ENCODE data around the gene MON1B. TPM values are rescaled to one million over a fixed set of nuclear protein-coding genes. Genes with fewer than 3 reads are reported as not detected.

The MON1B gene
- total and polyA plus RNA-seq, 9 of the 15 experiments (the other 6 are each of a cell fraction or from before 2014, with no cell fraction given): 5.0 to 66.0 (median 12.6) TPM

- BruUV-seq (replicated peaks): no TSS peak
- no peak overlapping the region for H3K9ac ChIP-seq (ENCODE audit: insufficient read depth in 1 of 2, low read depth in 2 of 2, low read length in 2 of 2)
- H3K27ac ChIP-seq (ENCODE audit: extremely low read depth, low read depth, low read length): no peak overlapping the region
- ChIA-PET CTCF (ENCODE audit: low intra/inter-chr PET ratio) (interaction anchor here (1.9 to 4.2 kb wide), 2 partner anchors 1369 to 1382 kb away, joined by 7 to 23 read pairs; no protein-coding TSS in a partner anchor), POLR2A (interaction anchor here (1.4 kb wide), 1 partner anchor 11 kb away, joined by 3 read pairs; no protein-coding TSS in a partner anchor)
- H3K9me1 ChIP-seq (ENCODE audit: control insufficient read depth, insufficient read depth, low read length): no peaks in the 10 kb centered on the region
- H3K79me2 ChIP-seq (ENCODE audit: control insufficient read depth, insufficient read depth, low read length): no peaks in the 10 kb centered on the region
- TF ChIP-seq KAT8 (IDR thresholded peaks at IDR 0.05; ENCODE audit: low read depth): no peak
- TF ChIP-seq USF2 (CRISPR knock-in tag; IDR thresholded peaks at IDR 0.05): peak; percentile 57
- TF ChIP-seq NR1H2 (CRISPR knock-in tag; IDR thresholded peaks at IDR 0.05): no peak
- TF ChIP-seq TFE3 (CRISPR knock-in tag; IDR thresholded peaks at IDR 0.05): peak; percentile 89
- TF ChIP-seq CGGBP1 (CRISPR knock-in tag; IDR thresholded peaks at IDR 0.05): no peak
- TF ChIP-seq ZEB2 (IDR thresholded peaks at IDR 0.05): no peak
- 0 out of 2 replicates have a peak, but pooled peaks have one; percentile 18 for TF ChIP-seq USF1 (CRISPR knock-in tag; IDR thresholded peaks at IDR 0.05)
- no peak for TF ChIP-seq MCM2 (IDR thresholded peaks at IDR 0.05; ENCODE audit: low read depth)
- TF ChIP-seq E4F1 (CRISPR knock-in tag; IDR thresholded peaks at IDR 0.05; ENCODE audit: borderline replicate concordance): no peak
- TF ChIP-seq DNMT1 (IDR thresholded peaks at IDR 0.05): no peak
- TF ChIP-seq CBFA2T2 (conservative IDR thresholded peaks at IDR 0.05): 0 out of 2 replicates have a peak, but pooled peaks have one; percentile 25
- TF ChIP-seq RAD51 (IDR thresholded peaks at IDR 0.05; ENCODE audit: borderline replicate concordance, low read depth): peak; percentile 73
- no peak for TF ChIP-seq RAD21 (CRISPR knock-in tag; conservative IDR thresholded peaks at IDR 0.05 in 1 of 2, IDR thresholded peaks at IDR 0.05 in 1 of 2)
- no peak for TF ChIP-seq PRPF4 (IDR thresholded peaks at IDR 0.05; ENCODE audit: insufficient read depth, low read depth, low read length, poor library complexity, severe bottlenecking)
- no peaks in the 10 kb centered on the region for H3K4me1 ChIP-seq (replicated peaks in 1 of 2; ENCODE audit: control insufficient read depth in 2 of 2, insufficient read depth in 2 of 2, low read length in 2 of 2)
- no peak overlapping the region for H3K4me2 ChIP-seq (ENCODE audit: insufficient read depth, low read length)
- intact Hi-C loops (cut with micrococcal nuclease): loop anchor here (1.0 kb wide), 2 partner anchors 1368 to 1382 kb away; no protein-coding TSS in a partner anchor
- no peaks in the 10 kb centered on the region for H3K9me3 ChIP-seq (replicated peaks; ENCODE audit: control insufficient read depth, insufficient read depth, low read depth, low read length)
- FAIRE-seq (no peak), DNase-seq (ENCODE audit: extremely low read depth in 1 of 4, low spot score in 3 of 4) (no peak), ATAC-seq (no peak)
- H3K4me3 ChIP-seq: no peak overlapping the region
- H3K36me3 ChIP-seq (ENCODE audit: control insufficient read depth, insufficient read depth, low read length): no peaks in the 10 kb centered on the region
- no peaks in the 10 kb centered on the region for H4K20me1 ChIP-seq (replicated peaks; ENCODE audit: control insufficient read depth, insufficient read depth, low read length)
- in situ Hi-C loops (cut with MboI): loop anchor here (5.0 to 25.0 kb wide), 2 partner anchors 509 to 1384 kb away; no protein-coding TSS in a partner anchor
- no peaks in the 10 kb centered on the region; a peak in 1 of 5 replicates for H3K27me3 ChIP-seq (ENCODE audit: control insufficient read depth in 2 of 2, insufficient read depth in 2 of 2, low read length in 2 of 2)
- H2AFZ ChIP-seq (ENCODE audit: low read depth, low read length): no peak overlapping the region
- WGBS (ENCODE audit: insufficient coverage, low coverage, missing lambda C conversion rate): 0% methylated on average over 4 of the region's 4 CpGs
Observed at GRCh38 chr16:77170805-77171204, 20.2 kb upstream of the MON1B start.

All from K562 (cell line).